ENCODE results near the gene PRR7. TPM values are rescaled to one million over a fixed set of nuclear protein-coding genes. Genes with fewer than 3 reads are reported as not detected.

PRR7 gene
- total RNA-seq, 1 experiment from 2014 or later, result 4.7 TPM

DNA sequence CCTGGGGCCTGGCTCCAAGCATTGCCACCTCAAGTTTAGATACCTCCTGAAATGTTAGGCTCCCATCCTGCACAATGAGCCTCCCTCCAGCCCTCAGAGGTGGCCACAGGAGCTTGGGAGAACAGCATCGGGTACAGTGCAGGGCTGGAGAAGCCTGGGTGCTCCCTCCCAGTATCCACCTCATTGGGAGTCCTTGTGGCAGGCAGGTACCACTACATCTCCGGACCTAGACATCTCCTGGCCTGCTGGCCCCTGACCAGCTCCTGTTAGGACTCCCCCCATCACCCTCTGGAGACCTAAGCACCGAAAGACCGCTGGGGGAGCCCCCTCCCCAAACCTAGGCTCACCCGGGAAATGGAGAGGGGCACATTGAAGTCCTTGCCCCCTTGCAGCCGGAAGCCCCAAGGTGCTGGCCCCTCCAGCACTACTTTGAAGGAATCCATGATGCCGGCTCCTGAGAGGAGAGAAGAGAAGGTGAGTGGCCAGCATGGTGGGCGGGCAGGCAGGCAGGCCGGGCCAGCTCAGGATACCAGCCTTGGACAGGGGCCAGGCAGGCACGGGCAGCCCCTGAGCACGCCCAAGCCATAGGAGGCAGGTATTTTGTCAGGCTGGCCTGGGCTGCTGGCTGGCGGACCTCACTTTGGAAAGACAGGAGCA lies 49.6 kb downstream of the PRR7 start:
- DNase-seq, result peak; percentile 67 to 71
- Mint-ChIP-seq H3K27ac (ENCODE audit: unreplicated experiment) (peak overlapping the region; percentile 59), H3K36me3 (ENCODE audit: insufficient read depth, unreplicated experiment) (peaks cover 22% of the 10 kb centered on the region), H3K4me3 (ENCODE audit: unreplicated experiment) (peak overlapping the region; percentile 89), H3K27me3 (ENCODE audit: insufficient read depth, unreplicated experiment) (peaks cover 11% of the 10 kb centered on the region), H3K9me3 (ENCODE audit: unreplicated experiment) (no peaks in the 10 kb centered on the region), H3K4me1 (ENCODE audit: low read depth, unreplicated experiment) (peaks cover 27% of the 10 kb centered on the region)
- BruUV-seq (replicated peaks), result TSS peak; percentile 44
- H3K36me3 ChIP-seq (ENCODE audit: control insufficient read depth, insufficient read depth, low read length), result peaks cover 4% of the 10 kb centered on the region
- H3K9me3 ChIP-seq, result no peaks in the 10 kb centered on the region
- no peaks in the 10 kb centered on the region for H3K27me3 ChIP-seq (replicated peaks; ENCODE audit: control insufficient read depth, insufficient read depth, low read length)
- CTCF ChIA-PET, result interaction anchor here (0.5 to 3.0 kb wide), 8 partner anchors 9 to 191 kb away, joined by 3 to 29 read pairs (median 5); partner anchors contain the start of gene DBN1
- H3K4me1 ChIP-seq, result peaks cover 28% of the 10 kb centered on the region
- POLR2A ChIA-PET, result interaction anchor here (0.7 to 1.8 kb wide), 4 partner anchors 19 to 144 kb away, joined by 4 to 8 read pairs (median 4); partner anchors contain the start of genes B4GALT7 and LMAN2
- TF ChIP-seq, protein P1, sequence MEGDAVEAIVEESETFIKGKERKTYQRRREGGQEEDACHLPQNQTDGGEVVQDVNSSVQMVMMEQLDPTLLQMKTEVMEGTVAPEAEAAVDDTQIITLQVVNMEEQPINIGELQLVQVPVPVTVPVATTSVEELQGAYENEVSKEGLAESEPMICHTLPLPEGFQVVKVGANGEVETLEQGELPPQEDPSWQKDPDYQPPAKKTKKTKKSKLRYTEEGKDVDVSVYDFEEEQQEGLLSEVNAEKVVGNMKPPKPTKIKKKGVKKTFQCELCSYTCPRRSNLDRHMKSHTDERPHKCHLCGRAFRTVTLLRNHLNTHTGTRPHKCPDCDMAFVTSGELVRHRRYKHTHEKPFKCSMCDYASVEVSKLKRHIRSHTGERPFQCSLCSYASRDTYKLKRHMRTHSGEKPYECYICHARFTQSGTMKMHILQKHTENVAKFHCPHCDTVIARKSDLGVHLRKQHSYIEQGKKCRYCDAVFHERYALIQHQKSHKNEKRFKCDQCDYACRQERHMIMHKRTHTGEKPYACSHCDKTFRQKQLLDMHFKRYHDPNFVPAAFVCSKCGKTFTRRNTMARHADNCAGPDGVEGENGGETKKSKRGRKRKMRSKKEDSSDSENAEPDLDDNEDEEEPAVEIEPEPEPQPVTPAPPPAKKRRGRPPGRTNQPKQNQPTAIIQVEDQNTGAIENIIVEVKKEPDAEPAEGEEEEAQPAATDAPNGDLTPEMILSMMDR (IDR thresholded peaks at IDR 0.05; ENCODE audit: insufficient read depth in 1 of 2, low read depth in 1 of 2, low read length in 1 of 2, severe bottlenecking in 1 of 2, unreplicated experiment in 1 of 2), result peak; percentile 29 to 45
- intact Hi-C loops (cut with micrococcal nuclease; ENCODE audit: unreplicated experiment), result loop anchor here (2.0 kb wide), 2 partner anchors 93 to 183 kb away; no protein-coding TSS in a partner anchor
- peak overlapping the region; percentile 85 for H3K4me3 ChIP-seq (ENCODE audit: low read depth, low read length)

DNA sequence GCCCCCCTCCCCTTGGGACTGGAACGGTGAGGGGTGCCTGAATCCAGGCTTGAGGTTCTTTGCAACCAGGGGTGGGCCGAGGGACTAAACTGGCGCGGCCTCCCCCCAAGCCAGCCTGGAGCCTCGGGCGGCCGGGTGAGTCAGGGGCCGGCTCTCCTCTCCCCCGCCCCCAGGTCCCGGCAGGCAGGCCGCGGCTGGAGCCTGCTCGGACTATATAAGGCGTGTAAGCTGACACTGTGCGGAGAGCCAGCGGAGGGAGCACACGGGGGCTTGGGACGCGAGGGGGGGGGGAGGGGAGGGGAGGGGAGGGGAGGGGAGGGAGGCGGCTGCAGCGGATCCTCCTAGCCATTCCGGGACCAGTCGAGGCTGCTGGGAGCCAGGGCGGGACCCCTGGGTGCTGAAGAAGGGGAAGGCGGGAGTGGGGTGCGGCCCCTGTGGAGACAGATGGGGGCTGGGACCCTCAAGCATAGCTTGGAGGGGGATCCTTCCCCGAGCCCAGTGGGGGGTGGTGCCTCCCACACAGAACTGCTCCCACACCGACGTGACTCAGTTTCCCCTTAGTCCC lies 50.2 kb downstream of the PRR7 start:
- CTCF ChIA-PET, result interaction anchor here (0.7 to 3.0 kb wide), 13 partner anchors 11 to 187 kb away, joined by 3 to 29 read pairs (median 6); partner anchors contain the start of gene DBN1
- Mint-ChIP-seq H3K4me3 (ENCODE audit: unreplicated experiment) (peak overlapping the region; percentile 89), H3K36me3 (ENCODE audit: insufficient read depth, unreplicated experiment) (peaks cover 18% of the 10 kb centered on the region), H3K27me3 (ENCODE audit: insufficient read depth, unreplicated experiment) (peaks cover 11% of the 10 kb centered on the region), H3K4me1 (ENCODE audit: low read depth, unreplicated experiment) (peaks cover 27% of the 10 kb centered on the region), H3K9me3 (ENCODE audit: unreplicated experiment) (no peaks in the 10 kb centered on the region), H3K27ac (ENCODE audit: unreplicated experiment) (peak overlapping the region; percentile 59)
- BruUV-seq (replicated peaks), result no TSS peak
- no peaks in the 10 kb centered on the region for H3K27me3 ChIP-seq (replicated peaks; ENCODE audit: control insufficient read depth, insufficient read depth, low read length)
- peaks cover 4% of the 10 kb centered on the region for H3K36me3 ChIP-seq (ENCODE audit: control insufficient read depth, insufficient read depth, low read length)
- POLR2A ChIA-PET, result interaction anchor here (0.7 to 1.8 kb wide), 14 partner anchors 11 to 410 kb away, joined by 3 to 8 read pairs (median 4); partner anchors contain the start of genes B4GALT7, FGFR4, GRK6 and LMAN2
- intact Hi-C loops (cut with micrococcal nuclease; ENCODE audit: unreplicated experiment), result loop anchor here (1.0 to 2.0 kb wide), 5 partner anchors 25 to 184 kb away; partner anchors contain the start of gene GRK6
- H3K4me1 ChIP-seq, result peaks cover 25% of the 10 kb centered on the region
- no peaks in the 10 kb centered on the region for H3K9me3 ChIP-seq
- H3K4me3 ChIP-seq (ENCODE audit: low read depth, low read length), result peak overlapping the region; percentile 85
- peak; percentile 83 to 85 for DNase-seq
- TF ChIP-seq, protein P1 (IDR thresholded peaks at IDR 0.05; ENCODE audit: insufficient read depth in 1 of 2, low read depth in 1 of 2, low read length in 1 of 2, severe bottlenecking in 1 of 2, unreplicated experiment in 1 of 2), result no peak

DNA sequence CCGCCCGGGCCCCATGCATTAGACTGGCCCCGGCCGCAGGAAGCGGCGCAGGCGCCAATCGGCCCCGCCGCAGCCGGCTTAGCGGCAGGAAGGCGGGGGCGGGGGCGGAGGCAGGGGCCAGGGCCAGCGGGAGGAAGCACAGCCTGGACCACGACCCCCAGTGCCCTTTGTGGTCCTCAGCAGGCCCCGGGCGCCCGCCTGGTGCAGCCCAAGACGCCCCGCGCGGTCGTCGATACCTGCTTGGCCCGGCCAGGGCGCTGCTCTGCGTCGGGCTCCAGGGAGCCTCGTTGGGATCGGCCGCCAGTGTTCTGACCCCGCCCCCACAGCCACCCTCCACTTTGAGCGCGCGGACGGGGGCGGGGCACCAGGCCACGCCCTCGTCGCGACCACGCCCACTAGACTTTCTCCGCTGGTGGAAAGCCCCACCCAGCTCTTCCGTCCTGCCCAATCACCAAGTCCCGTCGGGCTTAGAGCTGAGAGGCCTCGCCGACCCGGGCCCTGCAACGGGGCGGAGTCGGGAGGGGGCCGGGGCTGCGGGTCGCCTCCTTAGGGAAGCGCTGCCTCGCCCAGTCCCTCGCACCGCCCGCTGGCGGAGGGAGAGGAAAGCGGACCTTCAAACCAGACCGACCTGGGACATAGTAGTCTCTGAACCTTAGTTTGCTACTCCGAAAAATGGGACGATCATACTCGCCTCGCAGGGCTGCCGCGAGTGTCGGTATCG lies 50.8 kb downstream of the PRR7 start, which contains the start of gene PDLIM7:
TSS of gene PDLIM7 (minus strand) at position 313 of the 721 bp plus-strand sequence. CDS start 1,092 bp downstream, outside the sequence.
- no TSS peak for BruUV-seq (replicated peaks)

More for the DNA sequence above, 50.8 kb downstream of the PRR7 start, which contains the start of gene PDLIM7:
- Histone ChIP-seq H3K4me3 (ENCODE audit: low read depth, low read length) (peak within 1 kb of the TSS; percentile 85), H3K36me3 (ENCODE audit: control insufficient read depth, insufficient read depth, low read length) (peaks cover 4% of the 10 kb centered on the region), H3K4me1 (peaks cover 25% of the 10 kb centered on the region), H3K27me3 (replicated peaks; ENCODE audit: control insufficient read depth, insufficient read depth, low read length) (no peaks in the 10 kb centered on the region), H3K9me3 (no peaks in the 10 kb centered on the region)
- Mint-ChIP-seq H3K4me1 (ENCODE audit: low read depth, unreplicated experiment) (peaks cover 27% of the 10 kb centered on the region), H3K9me3 (ENCODE audit: unreplicated experiment) (no peaks in the 10 kb centered on the region), H3K36me3 (ENCODE audit: insufficient read depth, unreplicated experiment) (peaks cover 13% of the 10 kb centered on the region), H3K27ac (ENCODE audit: unreplicated experiment) (peak within 1 kb of the TSS; percentile 63), H3K4me3 (ENCODE audit: unreplicated experiment) (peak within 1 kb of the TSS; percentile 89), H3K27me3 (ENCODE audit: insufficient read depth, unreplicated experiment) (peaks cover 11% of the 10 kb centered on the region)
- intact Hi-C loops (cut with micrococcal nuclease; ENCODE audit: unreplicated experiment), result loop anchor here (1.0 to 2.0 kb wide), 5 partner anchors 25 to 185 kb away; partner anchors contain the start of gene GRK6
- ChIA-PET CTCF (interaction anchor here (0.6 to 3.0 kb wide), 13 partner anchors 10 to 188 kb away, joined by 3 to 29 read pairs (median 6); no protein-coding TSS in a partner anchor), POLR2A (interaction anchor here (0.6 to 1.8 kb wide), 15 partner anchors 9 to 410 kb away, joined by 3 to 8 read pairs (median 4); partner anchors contain the start of genes B4GALT7, FGFR4 and GRK6)
- TF ChIP-seq, protein P1 (IDR thresholded peaks at IDR 0.05; ENCODE audit: insufficient read depth in 1 of 2, low read depth in 1 of 2, low read length in 1 of 2, severe bottlenecking in 1 of 2, unreplicated experiment in 1 of 2), result peak in 1 of 2 experiments; percentile 26
- DNase-seq, result peak; percentile 97 to 98
